WI38 (cell line): Measurements from ENCODE around the gene GAL3ST1.
"Not testable (repeated sequence)": the region's sequence is repeated elsewhere in the genome, so short reads cannot be mapped to it uniquely, and the experiment has no call there.

ENCODE experiments used
- H3K4me3 ChIP-seq: 2 replicates; pipeline ENCODE4 v1.5.1; 2011; ENCODE audit warnings: low read depth, mild to moderate bottlenecking, control low read depth, low read length
- TF ChIP-seq, protein P1 (sequence below): IDR thresholded peaks from 2 replicates; pipeline ENCODE4 v1.5.1; 2012; ENCODE audit warnings: low read depth, mild to moderate bottlenecking, control low read depth, low read length

Gene GAL3ST1

DNA sequence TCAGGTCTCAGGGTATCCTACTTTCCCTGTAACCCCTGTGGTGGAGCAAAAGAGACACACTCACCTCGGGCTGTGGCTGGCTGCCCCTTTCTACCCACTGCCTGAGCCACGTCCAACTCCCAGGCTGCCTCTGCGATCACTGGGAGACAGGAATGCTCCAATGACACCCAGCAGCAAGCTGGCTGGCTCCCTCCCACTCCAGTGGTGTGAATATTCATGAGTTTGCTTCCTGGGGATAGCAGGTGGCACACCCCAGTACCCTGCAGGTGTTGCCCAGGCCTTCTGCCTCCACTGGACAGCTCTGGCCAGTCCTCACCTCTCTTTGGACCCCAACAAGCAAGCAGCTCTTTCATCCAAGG lies 9.7 kb downstream of the GAL3ST1 start:
- TF ChIP-seq, protein P1, sequence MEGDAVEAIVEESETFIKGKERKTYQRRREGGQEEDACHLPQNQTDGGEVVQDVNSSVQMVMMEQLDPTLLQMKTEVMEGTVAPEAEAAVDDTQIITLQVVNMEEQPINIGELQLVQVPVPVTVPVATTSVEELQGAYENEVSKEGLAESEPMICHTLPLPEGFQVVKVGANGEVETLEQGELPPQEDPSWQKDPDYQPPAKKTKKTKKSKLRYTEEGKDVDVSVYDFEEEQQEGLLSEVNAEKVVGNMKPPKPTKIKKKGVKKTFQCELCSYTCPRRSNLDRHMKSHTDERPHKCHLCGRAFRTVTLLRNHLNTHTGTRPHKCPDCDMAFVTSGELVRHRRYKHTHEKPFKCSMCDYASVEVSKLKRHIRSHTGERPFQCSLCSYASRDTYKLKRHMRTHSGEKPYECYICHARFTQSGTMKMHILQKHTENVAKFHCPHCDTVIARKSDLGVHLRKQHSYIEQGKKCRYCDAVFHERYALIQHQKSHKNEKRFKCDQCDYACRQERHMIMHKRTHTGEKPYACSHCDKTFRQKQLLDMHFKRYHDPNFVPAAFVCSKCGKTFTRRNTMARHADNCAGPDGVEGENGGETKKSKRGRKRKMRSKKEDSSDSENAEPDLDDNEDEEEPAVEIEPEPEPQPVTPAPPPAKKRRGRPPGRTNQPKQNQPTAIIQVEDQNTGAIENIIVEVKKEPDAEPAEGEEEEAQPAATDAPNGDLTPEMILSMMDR = no peak
- H3K4me3 ChIP-seq = no peak overlapping the region

DNA sequence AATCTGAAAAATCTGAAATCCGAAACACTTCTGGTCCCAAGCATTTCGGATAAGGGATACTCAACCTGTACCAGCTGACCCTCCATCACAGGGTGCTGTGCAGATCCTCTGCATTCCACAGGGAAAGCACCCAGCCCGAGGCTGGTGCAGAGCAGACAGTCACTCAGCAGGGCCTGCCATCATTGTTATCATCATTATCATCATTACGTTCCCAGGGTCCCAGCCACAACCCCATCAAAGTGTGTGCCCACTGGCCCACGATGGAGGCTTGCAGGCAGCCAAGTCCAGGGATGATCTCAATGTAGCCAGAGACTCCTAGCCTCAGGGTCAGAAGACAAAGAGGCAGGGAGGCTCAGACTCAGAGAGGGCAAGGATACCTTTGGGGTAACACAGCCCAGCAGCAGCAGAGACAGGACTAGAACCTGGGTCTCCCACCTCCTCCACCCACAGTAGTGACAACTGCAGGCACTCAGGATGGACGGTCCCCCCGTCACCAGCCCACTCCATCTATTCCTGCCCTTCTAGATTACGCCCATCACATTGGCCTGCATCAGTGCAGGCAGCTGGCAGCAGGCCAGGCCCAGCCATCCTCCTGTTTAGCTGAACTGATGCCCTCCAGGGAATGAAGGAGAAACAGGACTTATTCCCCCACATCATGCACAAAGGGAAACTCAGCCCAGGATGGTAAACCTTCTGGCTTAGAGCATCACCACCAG lies 10.3 kb downstream of the GAL3ST1 start:
- TF ChIP-seq, protein P1 = no peak
- no peak overlapping the region for H3K4me3 ChIP-seq

DNA sequence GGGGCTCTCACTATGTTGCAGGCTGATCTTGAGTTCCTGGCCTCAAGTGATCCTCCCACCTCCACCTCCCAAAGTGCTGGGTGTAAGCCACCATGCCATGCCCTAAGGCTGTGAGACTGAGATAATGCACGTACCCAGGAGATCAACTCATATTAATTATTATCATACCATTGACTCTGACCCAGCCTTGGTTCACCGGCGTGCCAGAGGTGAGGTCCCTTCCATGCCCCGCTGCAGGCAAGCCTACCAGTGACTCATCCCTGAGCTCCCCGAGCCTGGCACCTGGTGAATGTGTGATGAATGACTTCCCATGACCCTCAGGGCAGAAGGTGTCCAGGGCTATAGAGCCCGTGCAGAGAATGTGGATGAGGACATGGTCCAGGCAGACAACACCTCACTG lies 12.1 kb downstream of the GAL3ST1 start:
- TF ChIP-seq, protein P1 = no peak
- H3K4me3 ChIP-seq = no peak overlapping the region

DNA sequence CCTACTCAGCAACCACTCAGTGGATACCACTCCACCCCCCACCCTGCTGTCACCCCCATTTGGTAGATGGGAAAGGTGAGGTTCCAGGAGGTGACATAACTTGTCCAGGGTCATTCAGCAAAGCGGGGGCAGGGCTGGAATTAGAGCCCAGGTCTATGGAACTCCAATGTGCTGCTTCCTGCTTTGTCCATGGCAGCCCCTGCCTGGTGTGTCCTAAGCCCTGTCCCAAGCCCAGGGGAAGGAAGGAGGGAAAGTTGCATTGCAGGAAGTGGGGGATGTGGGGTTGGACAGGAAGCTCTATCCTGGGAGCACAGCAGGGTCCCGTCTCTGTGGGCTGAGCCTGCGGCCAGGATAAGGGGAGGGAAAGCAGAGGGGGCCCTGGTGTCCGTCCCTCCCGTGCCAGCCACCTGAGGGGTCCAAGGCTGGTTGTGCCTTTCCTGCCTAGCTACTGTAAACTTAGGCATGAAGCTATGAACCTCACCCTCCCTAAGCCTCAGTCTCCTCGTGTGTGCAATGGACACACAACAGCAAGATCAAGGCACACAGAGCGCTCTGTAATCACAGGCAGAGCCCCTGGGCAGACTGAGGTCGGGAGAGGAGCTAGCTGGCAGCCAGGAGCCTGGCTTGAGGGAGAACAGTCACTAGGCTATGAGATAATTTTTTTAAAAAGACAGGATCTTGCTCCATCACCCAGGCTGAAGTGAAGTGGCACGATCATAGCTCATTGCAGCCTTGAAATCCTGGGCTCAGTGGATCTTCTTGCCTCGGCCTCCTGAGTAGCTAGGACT lies 12.9 kb downstream of the GAL3ST1 start:
- H3K4me3 ChIP-seq = no peak overlapping the region
- TF ChIP-seq, protein P1 = no peak

DNA sequence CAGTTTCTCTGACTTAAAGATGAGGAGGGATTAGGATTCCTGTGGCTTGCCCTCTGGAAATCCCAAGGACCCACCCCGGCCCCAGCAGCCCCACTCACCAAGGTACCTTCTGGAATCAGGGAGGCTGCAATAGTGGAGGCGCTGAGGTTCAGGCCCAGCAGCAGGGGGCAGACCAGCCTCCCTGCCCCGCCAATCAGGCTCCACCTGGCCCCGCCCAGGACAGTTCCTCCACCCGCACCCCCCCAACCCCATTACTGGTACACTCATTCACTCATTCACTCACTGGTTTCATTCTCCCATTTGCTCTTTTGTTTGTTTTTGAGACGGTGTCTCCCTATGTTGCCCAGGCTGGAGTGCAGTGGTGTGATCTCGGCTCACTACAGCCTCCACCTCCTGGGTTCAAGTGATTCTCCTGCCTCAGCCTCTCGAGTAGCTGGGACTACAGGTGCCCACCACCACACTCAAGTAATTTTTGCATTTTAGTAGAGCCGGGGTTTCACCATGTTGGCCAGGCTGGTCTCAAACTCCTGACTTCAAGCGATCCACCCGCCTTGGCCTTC lies 13.7 kb downstream of the GAL3ST1 start:
- H3K4me3 ChIP-seq = not testable (repeated sequence)

DNA sequence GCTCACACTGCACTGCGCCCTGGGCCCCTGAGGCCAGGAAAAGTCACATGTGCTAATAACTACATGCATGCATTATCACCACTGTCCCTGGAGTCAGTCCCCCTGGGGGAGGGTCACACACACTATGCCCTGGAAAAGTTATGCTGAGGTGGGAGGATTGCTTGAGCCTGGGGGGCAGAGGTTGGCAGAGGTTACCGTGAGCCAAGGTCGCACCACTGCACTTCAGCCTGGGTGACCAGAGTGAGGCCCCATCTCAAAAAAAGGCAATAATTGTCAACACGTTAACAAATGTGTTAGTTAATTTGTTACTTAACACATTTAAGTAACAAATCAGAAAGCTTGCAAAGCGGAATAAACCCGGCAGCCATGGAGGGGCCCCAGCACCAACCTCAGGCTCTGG lies 14.6 kb downstream of the GAL3ST1 start:
- TF ChIP-seq, protein P1 = no peak
- no peak overlapping the region for H3K4me3 ChIP-seq

DNA sequence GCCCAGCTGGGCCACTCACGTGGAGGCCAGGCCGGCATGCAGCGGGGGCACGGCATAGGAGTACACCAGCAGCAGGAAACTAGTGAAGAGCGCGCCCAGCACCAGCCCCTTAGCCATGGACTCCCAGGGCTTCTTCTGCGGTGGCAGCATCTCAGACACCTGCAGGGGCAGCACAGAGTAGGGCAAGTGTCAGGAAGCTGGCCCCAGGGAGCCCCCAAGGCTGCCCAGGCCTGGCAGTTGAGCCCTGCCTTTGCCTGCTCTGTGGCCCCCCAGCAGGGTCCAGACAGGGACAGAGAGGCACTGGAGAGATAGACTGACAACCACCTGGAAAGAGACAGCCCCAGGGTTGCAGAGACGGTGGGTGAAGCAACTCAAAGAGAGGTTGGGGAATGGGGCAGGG lies 17.2 kb downstream of the GAL3ST1 start:
- TF ChIP-seq, protein P1 = no peak
- H3K4me3 ChIP-seq = no peak overlapping the region
